Measurements from ENCODE around the gene PAPSS1. TPM values are rescaled to one million over a fixed set of nuclear protein-coding genes. Genes with fewer than 3 reads are reported as not detected.

The PAPSS1 gene
- total RNA-seq, 1 donor from 2014 or later: 140 TPM

DNA sequence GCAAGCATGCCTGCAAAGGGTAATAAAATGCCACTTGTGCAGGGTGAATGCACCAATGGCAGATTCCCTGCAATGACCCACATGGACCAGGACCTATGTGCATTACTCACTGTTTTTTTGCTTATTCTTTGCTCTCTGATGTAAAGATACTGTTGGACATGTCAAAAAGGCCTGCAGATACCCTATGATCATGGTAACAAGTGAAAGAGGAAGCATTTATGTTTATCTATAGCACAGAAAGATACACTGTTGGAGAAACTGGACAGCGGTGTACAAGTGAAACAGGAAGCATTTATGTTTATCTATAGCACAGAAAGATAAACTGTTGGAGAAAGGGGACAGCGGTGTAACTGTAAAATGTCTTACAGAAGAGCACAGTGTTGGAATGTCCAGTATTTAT, 127.5 kb downstream of the PAPSS1 start:
- no peaks in the 10 kb centered on the region for H3K4me1 ChIP-seq
- Mint-ChIP-seq H3K27me3 (ENCODE audit: insufficient read depth, low read depth) (peaks cover 2% of the 10 kb centered on the region), H3K27ac (no peak overlapping the region), H3K4me3 (no peak overlapping the region), H3K36me3 (no peaks in the 10 kb centered on the region), H3K9me3 (no peaks in the 10 kb centered on the region), H3K4me1 (no peaks in the 10 kb centered on the region)
- TF ChIP-seq EZH2 (IDR thresholded peaks at IDR 0.05) (no peak), EZH2phosphoT487 (IDR thresholded peaks at IDR 0.05) (no peak), CTCF (IDR thresholded peaks at IDR 0.05) (no peak)
- no peaks in the 10 kb centered on the region for H3K79me2 ChIP-seq (ENCODE audit: low read depth)
- no peaks in the 10 kb centered on the region for H4K20me1 ChIP-seq (ENCODE audit: low read depth)
- peaks cover 3% of the 10 kb centered on the region for H3K36me3 ChIP-seq
- H2AFZ ChIP-seq (replicated peaks): no peak overlapping the region
- H3K9me3 ChIP-seq (ENCODE audit: low read depth): peaks cover 13% of the 10 kb centered on the region
- H3F3A ChIP-seq (ENCODE audit: low read depth): no peaks in the 10 kb centered on the region
- H3K4me3 ChIP-seq: no peak overlapping the region
- DNase-seq (ENCODE audit: low spot score): no peak
- no peak overlapping the region for H3K4me2 ChIP-seq
- H3K9ac ChIP-seq: no peak overlapping the region
- no peaks in the 10 kb centered on the region for H3K27me3 ChIP-seq
- H3K27ac ChIP-seq: no peak overlapping the region

DNA sequence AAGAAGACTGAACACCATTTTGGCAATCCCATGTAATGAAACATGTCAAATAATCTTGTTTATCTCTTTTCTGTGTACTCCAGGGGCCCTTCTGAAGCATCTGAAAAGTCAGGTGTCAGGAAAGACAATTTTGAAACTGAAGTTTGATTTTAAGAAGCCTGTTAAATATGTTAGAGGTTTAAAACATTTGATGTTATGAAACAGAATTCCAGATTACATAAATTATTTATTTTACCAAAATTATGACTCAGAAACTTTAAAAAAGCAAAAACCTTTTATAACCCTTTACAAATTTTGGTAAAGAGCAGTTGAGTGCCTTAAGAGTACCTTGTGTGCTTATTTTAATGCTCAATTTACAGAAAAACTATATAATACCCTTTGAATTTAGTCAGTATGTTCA, 130.8 kb downstream of the PAPSS1 start:
- Histone ChIP-seq H2AFZ (replicated peaks) (no peak overlapping the region), H3K4me3 (no peak overlapping the region), H3F3A (ENCODE audit: low read depth) (peaks cover 17% of the 10 kb centered on the region), H3K27ac (no peak overlapping the region), H3K9me3 (ENCODE audit: low read depth) (peaks cover 13% of the 10 kb centered on the region), H3K27me3 (no peaks in the 10 kb centered on the region), H4K20me1 (ENCODE audit: low read depth) (no peaks in the 10 kb centered on the region), H3K4me1 (peaks cover 11% of the 10 kb centered on the region), H3K9ac (no peak overlapping the region), H3K36me3 (peaks cover 3% of the 10 kb centered on the region), H3K79me2 (ENCODE audit: low read depth) (no peaks in the 10 kb centered on the region), H3K4me2 (no peak overlapping the region)
- Mint-ChIP-seq H3K4me1 (peaks cover 7% of the 10 kb centered on the region), H3K27me3 (ENCODE audit: insufficient read depth, low read depth) (peaks cover 4% of the 10 kb centered on the region), H3K9me3 (no peaks in the 10 kb centered on the region), H3K27ac (no peak overlapping the region), H3K36me3 (no peaks in the 10 kb centered on the region), H3K4me3 (no peak overlapping the region)
- no peak for DNase-seq (ENCODE audit: low spot score)
- TF ChIP-seq EZH2 (IDR thresholded peaks at IDR 0.05) (no peak), CTCF (IDR thresholded peaks at IDR 0.05) (no peak), EZH2phosphoT487 (IDR thresholded peaks at IDR 0.05) (no peak)

GRCh38 chr4:107586371-107586770, 133.7 kb downstream of the PAPSS1 start:
- Histone ChIP-seq H3K9me3 (ENCODE audit: low read depth) (peaks cover 13% of the 10 kb centered on the region), H4K20me1 (ENCODE audit: low read depth) (no peaks in the 10 kb centered on the region), H3K4me1 (peaks cover 11% of the 10 kb centered on the region), H3K27ac (peak overlapping the region; percentile 69), H3K27me3 (no peaks in the 10 kb centered on the region), H3K79me2 (ENCODE audit: low read depth) (no peaks in the 10 kb centered on the region), H3K4me2 (peak overlapping the region; percentile 37), H3K4me3 (no peak overlapping the region), H2AFZ (replicated peaks) (peak overlapping the region; percentile 35), H3K36me3 (peaks cover 3% of the 10 kb centered on the region), H3K9ac (no peak overlapping the region), H3F3A (ENCODE audit: low read depth) (peaks cover 17% of the 10 kb centered on the region)
- H3K9me3 Mint-ChIP-seq: peaks cover 14% of the 10 kb centered on the region
- H3K27me3 Mint-ChIP-seq (ENCODE audit: insufficient read depth, low read depth): peaks cover 6% of the 10 kb centered on the region
- H3K4me1 Mint-ChIP-seq: peaks cover 7% of the 10 kb centered on the region
- H3K27ac Mint-ChIP-seq: peak overlapping the region; percentile 69
- no peaks in the 10 kb centered on the region for H3K36me3 Mint-ChIP-seq
- peak; percentile 49 for DNase-seq (ENCODE audit: low spot score)
- TF ChIP-seq CTCF (IDR thresholded peaks at IDR 0.05): no peak
- no peak for TF ChIP-seq EZH2phosphoT487 (IDR thresholded peaks at IDR 0.05)
- no peak for TF ChIP-seq EZH2 (IDR thresholded peaks at IDR 0.05)
- no peak overlapping the region for H3K4me3 Mint-ChIP-seq

Measured in neural progenitor cell (in vitro differentiated cells).